D721Med (cell line): Measurements from ENCODE around the gene P3H2.

Source experiments
- DNase-seq: peaks from one replicate; pipeline ENCODE4 v3.0.0; 2011; ENCODE audit warnings: low spot score; ENCODE audit not compliant: insufficient read length
- FAIRE-seq: peaks from 2 replicates; lab custom pipeline; 2011; peaks lifted over from hg19 to GRCh38; lab: Jason Lieb, UNC
- CTCF ChIP-seq: IDR thresholded peaks from 2 replicates; pipeline ENCODE4 v1.5.1; 2012; ENCODE audit warnings: mild to moderate bottlenecking, control low read depth; ENCODE audit not compliant: insufficient read depth; ENCODE audit errors: missing control alignments

Gene P3H2

GRCh38 chr3:189977174-189977573, 143.5 kb downstream of the P3H2 start:
- no peak for DNase-seq
- no peak for FAIRE-seq
- no peak for TF ChIP-seq CTCF

- no peak for TF ChIP-seq CTCF
- FAIRE-seq = no peak
- DNase-seq = no peak
These were observed 145.2 kb downstream of the P3H2 start for GRCh38 chr3:189975391-189975990.

GRCh38 chr3:189974359-189974758, 146.3 kb downstream of the P3H2 start:
- FAIRE-seq (no peak), DNase-seq (no peak)
- TF ChIP-seq CTCF = no peak

GRCh38 chr3:189967254-189967865, 153.3 kb downstream of the P3H2 start:
- TF ChIP-seq CTCF = peak; percentile 91
- DNase-seq (no peak), FAIRE-seq (peak; percentile 64)

- FAIRE-seq (no peak), DNase-seq (no peak)
- no peak for TF ChIP-seq CTCF
These were observed 153.9 kb downstream of the P3H2 start for GRCh38 chr3:189966843-189967242.

GRCh38 chr3:189964623-189965332, 155.9 kb downstream of the P3H2 start:
- no peak for DNase-seq
- no peak for FAIRE-seq
- TF ChIP-seq CTCF = no peak

- FAIRE-seq (no peak), DNase-seq (no peak)
- no peak for TF ChIP-seq CTCF
These were observed 158.2 kb downstream of the P3H2 start for GRCh38 chr3:189962466-189962865.
